HAP-1 (cell line): Measurements from ENCODE around the gene ZDHHC11.
"Not testable (repeated sequence)": the region's sequence is repeated elsewhere in the genome, so short reads cannot be mapped to it uniquely, and the experiment has no call there.

Experiments
- DNase-seq, 2 experiments: peaks; one replicate each; pipeline ENCODE4 v3.0.0-alpha.2; 2016 to 2020; ENCODE audit warnings: low spot score in 2 of 2
- H3K27me3 ChIP-seq: fragments of 250-450 bp; sonication (Bioruptor Pico); 2 replicates; pipeline ENCODE4 v1.5.1; 2020; ENCODE audit warnings: low read depth, mild to moderate bottlenecking, moderate library complexity
- H3K36me3 ChIP-seq: fragments of 250-450 bp; sonication (Bioruptor Pico); replicated peaks from 2 replicates; pipeline ENCODE4 v1.5.1; 2020; ENCODE audit warnings: mild to moderate bottlenecking
- H3K4me1 ChIP-seq: fragments of 250-450 bp; sonication (Bioruptor Pico); 2 replicates; pipeline ENCODE4 v1.5.1; 2020; ENCODE audit warnings: mild to moderate bottlenecking
- H3K4me3 ChIP-seq: fragments of 250-450 bp; sonication (Bioruptor Pico); 2 replicates; pipeline ENCODE4 v1.5.1; 2020; ENCODE audit warnings: mild to moderate bottlenecking, moderate library complexity
- H3K9me3 ChIP-seq: fragments of 250-450 bp; sonication (Bioruptor Pico); 2 replicates; pipeline ENCODE4 v1.5.1; 2020; ENCODE audit warnings: mild to moderate bottlenecking, moderate library complexity
- in situ Hi-C: fragments of 300-500 bp; cut with MboI; formaldehyde crosslinking; loops from 3 replicates; pipeline ENCODE4 v1.14.3; 2020; ENCODE audit warnings: low sequenced_read_pairs, inconsistent platforms, mixed read lengths

Gene ZDHHC11

DNA sequence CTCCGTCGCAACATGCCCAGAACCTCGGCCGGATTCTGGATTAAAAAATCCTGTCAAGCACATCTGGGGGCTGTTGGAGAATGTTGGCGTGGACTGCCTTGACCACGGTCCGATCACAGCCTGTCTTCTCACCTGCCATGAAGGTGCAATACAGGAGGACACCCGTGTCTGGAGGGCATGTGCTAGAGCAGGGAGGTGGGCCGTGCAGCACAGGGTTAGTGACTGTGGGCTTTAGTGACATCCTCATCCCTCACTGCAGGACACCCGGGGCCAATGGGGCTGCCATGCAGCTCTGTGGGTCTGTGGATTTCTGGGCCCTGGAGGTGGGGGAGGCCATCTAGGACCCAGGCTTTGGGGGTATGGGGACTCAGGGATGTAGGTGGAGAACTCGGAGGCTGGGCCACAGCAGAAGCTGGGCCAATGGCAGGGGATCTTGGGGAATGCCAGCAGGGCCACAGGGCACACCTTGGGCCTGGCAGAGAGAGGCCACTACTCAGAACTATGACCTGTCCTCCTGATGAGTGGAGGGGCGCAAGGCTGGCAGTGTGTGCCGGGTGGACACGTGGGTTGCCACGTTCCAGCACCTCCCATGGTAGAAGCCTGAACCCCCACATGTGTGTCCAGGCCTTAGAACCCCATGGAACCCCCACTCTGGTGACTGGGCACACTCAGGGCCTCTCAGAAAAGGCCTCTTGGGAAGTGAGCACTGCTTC is 89.6 kb downstream of the ZDHHC11 start:
- Histone ChIP-seq H3K4me1 (no peaks in the 10 kb centered on the region), H3K36me3 (peaks cover 7% of the 10 kb centered on the region), H3K27me3 (no peaks in the 10 kb centered on the region), H3K4me3 (no peak overlapping the region), H3K9me3 (peaks cover 6% of the 10 kb centered on the region; the same call in 1 of the 2 replicates)
- peak in 1 of 2 experiments; percentile 12 for DNase-seq
- in situ Hi-C loops, result no loop called here

DNA sequence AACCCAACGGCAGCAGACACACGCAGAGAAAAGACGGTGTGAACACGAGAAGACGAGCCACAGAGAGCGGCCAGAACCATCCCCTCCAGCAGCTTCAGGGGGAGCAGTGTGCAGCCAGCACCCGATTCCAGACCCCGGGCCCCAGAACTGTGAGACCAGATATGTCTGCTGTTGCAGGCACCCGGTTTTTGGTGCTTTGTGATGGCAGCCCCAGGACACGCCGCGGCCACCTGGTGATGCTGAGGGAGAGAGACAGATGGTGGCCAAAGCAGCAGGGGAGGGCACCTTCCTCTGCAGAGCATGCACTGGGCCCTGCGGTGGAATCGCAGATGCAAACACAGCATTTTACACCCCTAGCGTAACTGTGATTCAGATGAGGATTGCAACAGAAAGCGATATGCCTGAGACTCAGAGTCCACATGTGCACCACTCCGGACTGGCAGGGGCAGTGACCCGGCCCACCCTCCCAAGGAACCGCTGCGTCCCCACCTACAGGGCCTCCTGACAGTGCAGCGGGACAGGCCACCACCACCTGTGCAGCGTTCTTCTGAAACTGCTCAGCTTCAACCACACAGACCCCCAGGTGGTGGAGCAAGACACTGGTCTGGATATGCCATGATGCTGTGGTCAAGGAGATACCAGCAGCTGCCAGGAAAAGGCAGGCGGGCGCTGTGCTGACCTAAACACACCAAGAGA is 90.3 kb downstream of the ZDHHC11 start:
- Histone ChIP-seq H3K9me3 (no peaks in the 10 kb centered on the region), H3K36me3 (no peaks in the 10 kb centered on the region; the same call in none of the 2 replicates), H3K27me3 (no peaks in the 10 kb centered on the region), H3K4me1 (no peaks in the 10 kb centered on the region), H3K4me3 (no peak overlapping the region)
- in situ Hi-C loops, result no loop called here
- DNase-seq, result peak in 1 of 2 experiments; percentile 18

DNA sequence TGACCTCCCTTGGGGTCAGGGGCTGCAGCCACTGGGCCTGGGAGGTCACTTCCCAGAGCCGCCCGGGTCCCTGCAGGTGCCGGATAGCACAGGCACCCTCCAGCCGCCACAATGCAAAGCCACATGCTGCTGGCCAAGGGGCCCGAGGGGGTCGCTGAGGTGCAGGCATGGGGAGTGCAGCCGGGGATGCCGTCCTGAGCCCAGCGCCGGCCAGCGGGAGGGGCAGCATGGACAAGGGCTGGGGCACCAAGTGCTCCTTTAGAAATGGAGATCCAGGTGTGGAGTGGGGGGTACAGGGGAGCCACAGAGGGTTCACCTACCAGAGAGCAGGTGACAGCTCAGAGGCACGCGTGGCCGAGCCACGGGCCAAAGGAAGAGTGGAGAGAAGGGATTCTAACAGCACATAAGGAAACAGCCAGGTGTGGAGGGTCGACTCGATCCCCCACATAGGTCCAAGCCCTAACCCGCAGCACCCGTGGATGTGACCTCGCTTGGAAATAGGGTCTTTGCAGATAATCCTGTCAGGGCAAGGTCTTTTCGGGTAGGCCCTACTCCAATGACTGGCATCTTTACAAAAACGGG is 90.9 kb downstream of the ZDHHC11 start:
- Histone ChIP-seq H3K4me1 (no peaks in the 10 kb centered on the region), H3K27me3 (no peaks in the 10 kb centered on the region), H3K36me3 (no peaks in the 10 kb centered on the region; the same call in none of the 2 replicates), H3K4me3 (no peak overlapping the region), H3K9me3 (no peaks in the 10 kb centered on the region)
- peak in 1 of 2 experiments; percentile 12 for DNase-seq
- in situ Hi-C loops, result no loop called here

DNA sequence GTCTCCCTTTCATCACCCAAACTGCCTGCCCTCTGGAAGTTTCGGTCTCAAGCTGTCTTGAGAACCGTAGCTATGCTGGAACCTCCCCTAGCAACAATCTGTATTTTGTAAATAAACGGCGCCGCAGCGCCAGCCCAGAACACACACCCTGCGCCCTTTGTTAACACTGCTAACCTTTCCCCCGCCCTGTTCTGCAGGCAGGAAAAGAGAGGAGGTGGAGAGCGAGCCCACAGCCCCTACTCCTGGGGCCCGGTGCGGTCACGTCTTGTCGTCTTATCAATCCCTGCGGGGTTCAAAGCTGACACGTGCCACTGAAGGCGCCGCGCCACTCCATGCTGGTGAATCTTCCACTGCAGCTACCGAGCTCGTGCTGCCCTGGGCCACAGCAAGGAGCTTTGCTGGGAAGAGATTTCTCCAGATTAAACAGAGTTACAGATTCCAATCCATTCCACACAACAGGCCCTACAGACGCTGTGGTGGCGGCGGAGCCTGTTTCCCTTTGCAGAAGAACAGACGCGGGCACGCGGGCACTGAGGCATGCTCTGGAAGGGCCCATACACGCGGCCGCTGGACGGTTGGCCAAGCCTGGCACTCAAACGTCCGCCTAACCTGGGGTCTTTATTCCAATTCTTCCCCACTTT is 91.6 kb downstream of the ZDHHC11 start:
- Histone ChIP-seq H3K4me3 (no peak overlapping the region), H3K27me3 (no peaks in the 10 kb centered on the region), H3K4me1 (no peaks in the 10 kb centered on the region), H3K36me3 (no peaks in the 10 kb centered on the region; the same call in none of the 2 replicates), H3K9me3 (no peaks in the 10 kb centered on the region)
- peak in 1 of 2 experiments; percentile 69 for DNase-seq
- in situ Hi-C loops, result no loop called here

GRCh38 chr5:758698-759053 is 92.1 kb downstream of the ZDHHC11 start:
- in situ Hi-C loops, result no loop called here
- DNase-seq, result no peak
- Histone ChIP-seq H3K9me3 (no peaks in the 10 kb centered on the region), H3K4me1 (no peaks in the 10 kb centered on the region), H3K4me3 (no peak overlapping the region), H3K36me3 (no peaks in the 10 kb centered on the region; the same call in none of the 2 replicates), H3K27me3 (no peaks in the 10 kb centered on the region)

DNA sequence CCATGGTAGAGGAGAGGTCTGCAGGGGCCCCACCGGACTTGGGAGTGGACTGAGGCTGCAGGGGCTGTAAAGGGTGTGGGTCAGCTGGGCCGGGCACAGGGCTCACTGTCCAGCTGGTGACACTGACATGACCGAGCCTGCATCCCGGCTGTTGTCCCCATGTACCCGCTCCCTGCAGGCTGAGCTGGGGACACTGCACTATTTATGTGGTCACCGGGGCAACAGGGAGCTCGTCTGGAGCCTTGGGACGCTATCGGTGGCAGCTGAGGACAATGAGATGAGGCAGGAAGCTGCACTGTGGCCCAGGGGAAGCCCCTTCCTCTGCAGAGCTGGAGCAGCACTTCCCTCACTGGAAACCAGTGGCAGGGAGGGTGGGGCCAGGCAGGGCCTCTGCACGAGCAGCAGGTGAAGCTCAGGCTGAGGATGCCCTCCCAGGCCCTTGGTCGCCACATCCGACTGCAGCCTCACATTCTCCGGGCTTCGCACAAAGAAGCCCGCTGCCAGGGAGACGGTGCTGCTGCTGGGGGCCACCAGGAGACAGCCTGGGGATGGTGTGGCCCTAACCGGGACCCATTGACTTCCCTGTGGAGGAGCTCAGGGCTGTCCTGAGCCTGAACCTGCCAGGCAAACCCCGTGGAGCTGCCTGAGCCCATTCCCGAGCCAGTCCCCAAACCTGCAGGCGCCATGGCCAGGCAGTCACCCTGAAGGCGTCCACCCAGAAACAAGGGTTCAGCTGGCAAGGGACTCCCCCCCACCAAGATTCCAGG is 92.7 kb downstream of the ZDHHC11 start:
- DNase-seq, result peak in 1 of 2 experiments; percentile 43
- Histone ChIP-seq H3K4me3 (no peak overlapping the region), H3K36me3 (no peaks in the 10 kb centered on the region; the same call in 1 of the 2 replicates), H3K4me1 (no peaks in the 10 kb centered on the region), H3K27me3 (no peaks in the 10 kb centered on the region), H3K9me3 (no peaks in the 10 kb centered on the region)
- in situ Hi-C loops, result no loop called here

- H3K4me3 ChIP-seq, result no peak overlapping the region
- no peaks in the 10 kb centered on the region for H3K27me3 ChIP-seq
- peak in 1 of 2 experiments; percentile 28 for DNase-seq
- no peaks in the 10 kb centered on the region for H3K4me1 ChIP-seq
- in situ Hi-C loops, result no loop called here
- H3K36me3 ChIP-seq, result no peaks in the 10 kb centered on the region; the same call in 1 of the 2 replicates
- H3K9me3 ChIP-seq, result no peaks in the 10 kb centered on the region
These were observed 93.3 kb downstream of the ZDHHC11 start for GRCh38 chr5:757346-757930.

GRCh38 chr5:756865-757345 is 93.9 kb downstream of the ZDHHC11 start:
- H3K4me3 ChIP-seq, result no peak overlapping the region
- no peaks in the 10 kb centered on the region for H3K4me1 ChIP-seq
- no peaks in the 10 kb centered on the region for H3K27me3 ChIP-seq
- no peaks in the 10 kb centered on the region; the same call in 1 of the 2 replicates for H3K36me3 ChIP-seq
- peak in 1 of 2 experiments; percentile 22 for DNase-seq
- in situ Hi-C loops, result no loop called here
- no peaks in the 10 kb centered on the region for H3K9me3 ChIP-seq

DNA sequence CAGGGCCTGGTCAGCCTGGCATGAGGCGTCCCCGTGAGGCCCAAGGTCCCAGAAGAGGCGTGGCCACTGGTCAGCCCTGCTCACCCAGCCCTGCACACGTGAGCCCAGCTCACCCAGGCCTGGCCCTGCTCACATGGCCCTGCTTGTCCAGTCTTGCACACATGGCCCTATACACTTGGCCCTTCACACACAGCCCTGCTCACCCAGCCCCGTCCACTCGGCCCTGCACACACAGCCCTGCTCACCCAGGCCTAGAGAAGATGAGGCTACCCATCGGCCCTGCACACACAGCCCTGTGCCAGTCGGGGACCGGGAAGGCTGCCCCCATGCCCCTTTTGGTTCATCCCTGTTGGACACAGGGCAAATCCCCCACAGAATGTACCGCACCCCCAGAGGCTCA is 94.6 kb downstream of the ZDHHC11 start:
- Histone ChIP-seq H3K9me3 (no peaks in the 10 kb centered on the region), H3K4me1 (no peaks in the 10 kb centered on the region), H3K4me3 (no peak overlapping the region), H3K36me3 (no peaks in the 10 kb centered on the region; the same call in 1 of the 2 replicates), H3K27me3 (no peaks in the 10 kb centered on the region)
- DNase-seq, result no peak
- in situ Hi-C loops, result no loop called here

- H3K4me3 ChIP-seq, H3K27me3 ChIP-seq, in situ Hi-C loops, H3K36me3 ChIP-seq, DNase-seq, H3K4me1 ChIP-seq, H3K9me3 ChIP-seq: not testable (repeated sequence)
These were observed 96.6 kb downstream of the ZDHHC11 start for GRCh38 chr5:754143-754632.

DNA sequence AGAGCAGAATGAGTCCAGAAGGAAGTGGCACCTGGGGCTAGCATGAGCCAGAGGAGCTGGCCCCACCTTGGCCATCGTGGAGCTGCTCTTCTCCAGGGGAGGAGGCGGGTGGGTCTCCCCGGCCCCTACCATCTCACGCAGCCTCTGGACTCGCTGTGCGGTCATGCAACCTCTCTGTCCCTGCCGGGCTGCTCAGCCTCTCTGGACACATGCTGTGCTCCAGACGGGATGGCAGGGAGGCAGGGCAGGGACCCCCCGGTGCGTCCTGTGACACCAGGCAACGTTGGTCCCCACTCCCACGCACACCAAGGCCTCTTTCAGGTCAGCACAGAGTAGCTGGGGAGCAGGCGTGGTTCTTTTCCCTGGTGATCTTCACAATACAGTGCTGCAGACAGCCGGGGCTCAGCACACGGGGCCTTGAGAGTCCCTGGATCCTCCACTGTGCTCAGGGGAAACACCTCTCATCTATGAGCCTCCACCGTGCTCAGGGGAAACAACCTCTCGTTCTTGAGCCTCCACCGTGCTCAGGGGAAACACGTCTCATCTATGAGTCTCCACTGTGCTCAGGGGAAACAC is 97.1 kb downstream of the ZDHHC11 start:
- H3K9me3 ChIP-seq, in situ Hi-C loops, H3K4me3 ChIP-seq, DNase-seq, H3K36me3 ChIP-seq, H3K27me3 ChIP-seq, H3K4me1 ChIP-seq: not testable (repeated sequence)

- H3K36me3 ChIP-seq, H3K27me3 ChIP-seq, H3K4me3 ChIP-seq, H3K4me1 ChIP-seq, H3K9me3 ChIP-seq, in situ Hi-C loops, DNase-seq: not testable (repeated sequence)
These were observed 98.2 kb downstream of the ZDHHC11 start for GRCh38 chr5:752532-753115.
